Adrenal gland (tissue), 12 donors: ENCODE data around the gene PRX. TPM values are rescaled to one million over a fixed set of nuclear protein-coding genes. Genes with fewer than 3 reads are reported as not detected.

ENCODE experiments used
- DNase-seq, 7 donors: peaks; one replicate each; pipeline ENCODE4 v3.0.0-alpha.2; 2019 to 2020
- H3K27ac ChIP-seq, 5 donors: fragments of 200-600 bp; sonication (generic) in 4 of 5; 1 replicate in 3 of 5; 2 replicates in 2 of 5; pipeline versions ENCODE4 v1.5.1 to v1.8.0; 2016 to 2020; ENCODE audit warnings: mild to moderate bottlenecking in 1 of 5
- H3K27me3 ChIP-seq: fragments of 200-600 bp; 2 replicates; pipeline ENCODE4 v1.8.0; 2021
- H3K36me3 ChIP-seq, 2 donors: fragments of 200-600 bp; replicated peaks in 1 of 2; 1 replicate in 1 of 2; 2 replicates in 1 of 2; pipeline versions ENCODE4 v1.5.1 to v1.8.0; 2018 to 2022
- H3K4me1 ChIP-seq, 2 donors: fragments of 200-600 bp; replicated peaks in 1 of 2; 1 replicate in 1 of 2; 2 replicates in 1 of 2; pipeline versions ENCODE4 v1.5.1 to v1.8.0; 2018 to 2021
- H3K4me3 ChIP-seq, 4 donors: fragments of 200-600 bp; sonication (generic) in 3 of 4; one replicate each; pipeline ENCODE4 v1.5.1; 2016 to 2018
- H3K9me3 ChIP-seq, 3 donors: fragments of 200-600 bp; sonication (generic) in 1 of 3; replicated peaks in 1 of 3; 1 replicate in 2 of 3; 2 replicates in 1 of 3; pipeline versions ENCODE4 v1.5.1 to v1.8.0; 2016 to 2021
- CTCF ChIP-seq, 6 experiments: fragments of 450-650 bp in 4 of 6; fragments of 200-600 bp in 2 of 6; sonication (generic) in 1 of 6; IDR thresholded peaks; 1 replicate in 5 of 6; 2 replicates in 1 of 6; pipeline versions ENCODE4 v1.5.1 to v1.8.0; 2016 to 2021; ENCODE audit warnings: antibody characterized with exemption in 6 of 6, mild to moderate bottlenecking in 2 of 6, moderate library complexity in 1 of 6
- POLR2A ChIP-seq, 2 donors: fragments of 450-650 bp; IDR thresholded peaks; one replicate each; pipeline ENCODE4 v1.6.1; 2017; ENCODE audit warnings: antibody characterized with exemption in 2 of 2, mild to moderate bottlenecking in 2 of 2, moderate library complexity in 1 of 2
- WGBS, 4 donors: extraction: QIAGEN DNeasy Blood & Tissue Kit in 2 of 4; methylation state at CpG; one replicate each; pipeline versions ENCODE4 v1.1.5 to v1.1.7; 2013 to 2017; 5-methylcytosine and 5-hydroxymethylcytosine counted together
- intact Hi-C, 2 donors: fragments of 100-400 bp; cut with DNase I; formaldehyde crosslinking; loops; one replicate each; pipeline versions ENCODE4 v1.14.1 to v1.15.0; 2022 to 2023
- microRNA-seq, 3 donors: library from miRNA; unstranded; fragments of <30 nt; microRNA quantifications; one replicate each; pipeline ENCODE4, GENCODE V29; 2017 to 2020
- polyA plus RNA-seq, 3 donors: library from polyadenylated mRNA; stranded (reverse); fragments of 200-250 nt in 2 of 3; fragments of 350-450 nt in 1 of 3; fragmentation: Illumina TruSeq in 1 of 3; extraction: RNeasy Lipid Tissue Mini Kit (QIAGEN cat#74804) in 1 of 3; gene quantifications; one replicate each; pipeline ENCODE4 v1.2.3, GENCODE V29; 2013 to 2014
- small RNA-seq, 2 donors: library from RNA; depleted of rRNA; stranded (forward); fragments of <200 nt; gene quantifications; one replicate each; pipeline ENCODE3, GENCODE V24; 2016
- total RNA-seq, 9 donors: library from RNA; depleted of rRNA in 4 of 9; stranded (reverse); fragments of >200 nt in 4 of 9; fragments of 120-200 nt in 1 of 9; fragmentation: NEBNext Ultra II Directional in 1 of 9; extraction: Animal tissue kit (Norgen Biotek cat#: 25700) in 1 of 9; gene quantifications; one replicate each; pipeline versions ENCODE4 v1.1.0 to v1.2.4, GENCODE V29; 2013 to 2023
- donor health status: healthy with polysubstance abuse.
- donor health status: Bipolar disorder and iron deficiency.
- donor health status: DM: yes; HTN: yes; CAD: no.
- donor health status: DM: no; HTN: no; CAD: no.
- donor health status: DM: no; HTN: no; CAD: no.
- donor health status: DM: yes; HTN: yes; CAD: no.

PRX gene
- total and polyA plus RNA-seq, 12 donors: 3.2 to 12.8 (median 7.7) TPM

DNA sequence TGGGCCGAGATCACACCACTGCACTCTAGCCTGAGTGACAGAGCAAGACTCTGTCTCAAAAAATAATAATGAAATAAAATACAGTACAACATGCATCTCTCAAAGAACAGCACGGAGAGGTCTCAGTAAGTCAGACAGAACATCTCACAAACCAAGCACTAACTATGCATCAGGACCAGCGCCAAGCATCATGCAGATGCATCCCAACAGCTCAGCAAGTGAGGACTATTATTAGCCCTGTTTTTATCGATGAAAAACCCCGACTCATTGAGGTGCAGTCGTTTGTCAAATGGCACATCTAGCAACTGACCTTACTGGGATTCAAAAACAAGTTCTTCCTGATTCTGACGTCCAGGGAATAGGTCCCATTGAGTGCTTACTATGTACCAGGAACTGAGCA, 68.8 kb downstream of the PRX start:
- 58 to 83% (median 69%) methylated on average over 7 of the region's 7 CpGs for WGBS, 4 donors
- Histone ChIP-seq H3K27ac (no peak overlapping the region), H3K9me3 (no peaks in the 10 kb centered on the region), H3K36me3 (no peaks in the 10 kb centered on the region), H3K4me3 (no peak overlapping the region), H3K4me1 (peaks cover 24 to 34% of the 10 kb centered on the region in 2 donors), H3K27me3 (no peaks in the 10 kb centered on the region)
- TF ChIP-seq CTCF (IDR thresholded peaks at IDR 0.05) (no peak), POLR2A (IDR thresholded peaks at IDR 0.05) (no peak)
- intact Hi-C loops: no loop called here
- no peak for DNase-seq

Small RNA genes lying within 50 kb of the gene (microRNA-seq; reads per million reads assigned to microRNA genes)
- 0.38 to 0.57 (median 0.45) reads per million in 3 donors for gene MIR6796

Small RNA genes lying within 50 kb of the gene (small RNA-seq; reads per million reads assigned to genes)
- gene MIR6796 (0 to 0.08 reads per million in 2 donors), gene RF00017 (0 reads per million in 2 donors)

Other genes starting within 250 kb of the PRX start
- 10 to 100 TPM in 8 of 9 donors, 1 to 10 TPM in 1; 9.0 to 27.6 (median 17.6) TPM for gene MAP3K10, start 222.0 kb downstream of the PRX start, total RNA-seq
- gene MAP3K10, start 222.0 kb downstream of the PRX start, polyA plus RNA-seq: 10 to 100 TPM in 2 of 3 donors, 1 to 10 TPM in 1; 2.4 to 78.3 (median 26.5) TPM
- 1 to 10 TPM in 1 of 9 donors, under 1 TPM in 1, not detected in 7; 0.32 to 2.6 TPM for gene TTC9B, start 195.0 kb downstream of the PRX start, total RNA-seq
- under 1 TPM in 2 of 3 donors, not detected in 1; 0.51 to 0.56 TPM for gene TTC9B, start 195.0 kb downstream of the PRX start, polyA plus RNA-seq
- 1 to 10 TPM in 4 of 9 donors, under 1 TPM in 2, not detected in 3; 0.22 to 3.0 (median 1.2) TPM for gene CCNP, start 186.7 kb downstream of the PRX start, total RNA-seq
- gene CCNP, start 186.7 kb downstream of the PRX start, polyA plus RNA-seq: 1 to 10 TPM in 1 of 3 donors, under 1 TPM in 1, not detected in 1; 0.72 to 1.0 TPM
- gene AKT2, start 128.0 kb downstream of the PRX start, total RNA-seq: 100 to 1,000 TPM in 6 of 9 donors, 10 to 100 TPM in 3; 49.2 to 195 (median 119) TPM
- 100 to 1,000 TPM in 2 of 3 donors, 10 to 100 TPM in 1; 72.9 to 123 (median 107) TPM for gene AKT2, start 128.0 kb downstream of the PRX start, polyA plus RNA-seq
- 10 to 100 TPM in 8 of 9 donors, 1 to 10 TPM in 1; 7.0 to 18.2 (median 14.5) TPM for gene C19orf47, start 65.0 kb downstream of the PRX start, total RNA-seq
- 10 to 100 TPM in 2 of 3 donors, 1 to 10 TPM in 1; 7.7 to 20.9 (median 17.5) TPM for gene C19orf47, start 65.0 kb downstream of the PRX start, polyA plus RNA-seq
- 1,000 to 10,000 TPM in 1 of 9 donors, 100 to 1,000 TPM in 8; 329 to 1,019 (median 528) TPM for gene PLD3, start 64.7 kb downstream of the PRX start, total RNA-seq
- 100 to 1,000 TPM; 170 to 374 (median 280) TPM for gene PLD3, start 64.7 kb downstream of the PRX start, polyA plus RNA-seq
- under 1 TPM in 7 of 9 donors, not detected in 2; 0.06 to 0.34 (median 0.18) TPM for gene HIPK4, start 23.2 kb downstream of the PRX start, total RNA-seq
- gene HIPK4, start 23.2 kb downstream of the PRX start, polyA plus RNA-seq: under 1 TPM in 2 of 3 donors, not detected in 1; 0.20 to 0.24 TPM
- 10 to 100 TPM; 10.2 to 20.8 (median 13.3) TPM for gene SERTAD1, start 12.6 kb upstream of the PRX start, total RNA-seq
- gene SERTAD1, start 12.6 kb upstream of the PRX start, polyA plus RNA-seq: 10 to 100 TPM in 2 of 3 donors, 1 to 10 TPM in 1; 1.7 to 20.6 (median 11.1) TPM
- 10 to 100 TPM; 15.2 to 34.9 (median 28.0) TPM for gene SERTAD3, start 31.0 kb upstream of the PRX start, total RNA-seq
- gene SERTAD3, start 31.0 kb upstream of the PRX start, polyA plus RNA-seq: 10 to 100 TPM; 12.1 to 60.2 (median 32.4) TPM
- 100 to 1,000 TPM in 5 of 9 donors, 10 to 100 TPM in 4; 85.8 to 303 (median 122) TPM for gene BLVRB, start 52.4 kb upstream of the PRX start, total RNA-seq
- gene BLVRB, start 52.4 kb upstream of the PRX start, polyA plus RNA-seq: 100 to 1,000 TPM in 2 of 3 donors, 10 to 100 TPM in 1; 53.8 to 189 (median 124) TPM
- 1 to 10 TPM in 8 of 9 donors, under 1 TPM in 1; 0.91 to 5.4 (median 3.2) TPM for gene SPTBN4, start 53.6 kb upstream of the PRX start, total RNA-seq
- gene SPTBN4, start 53.6 kb upstream of the PRX start, polyA plus RNA-seq: 10 to 100 TPM in 1 of 3 donors, 1 to 10 TPM in 2; 2.2 to 46.7 (median 9.9) TPM
- gene SHKBP1, start 163.5 kb upstream of the PRX start, total RNA-seq: 10 to 100 TPM; 12.5 to 96.3 (median 49.7) TPM
- 100 to 1,000 TPM in 2 of 3 donors, 10 to 100 TPM in 1; 17.8 to 157 (median 118) TPM for gene SHKBP1, start 163.5 kb upstream of the PRX start, polyA plus RNA-seq
- 100 to 1,000 TPM in 6 of 9 donors, 10 to 100 TPM in 3; 17.7 to 205 (median 118) TPM for gene LTBP4, start 188.0 kb upstream of the PRX start, total RNA-seq
- gene LTBP4, start 188.0 kb upstream of the PRX start, polyA plus RNA-seq: 100 to 1,000 TPM in 2 of 3 donors, 10 to 100 TPM in 1; 15.3 to 272 (median 142) TPM